H9 (cell line): Measurements from ENCODE around the gene ALCAM. TPM values are rescaled to one million over a fixed set of nuclear protein-coding genes. Genes with fewer than 3 reads are reported as not detected.

Source experiments
- DNase-seq: peaks from one replicate; pipeline ENCODE4 v3.0.0-alpha.2; 2017
- H2AFZ ChIP-seq: one replicate; pipeline ENCODE4 v1.6.1; 2013; ENCODE audit warnings: mild to moderate bottlenecking, low read length, control low read depth, moderate library complexity
- H2AK5ac ChIP-seq: 2 replicates; pipeline ENCODE4 v1.6.1; 2013; ENCODE audit warnings: low read length, control low read depth, mixed read lengths; ENCODE audit not compliant: insufficient read length
- H2BK120ac ChIP-seq: one replicate; pipeline ENCODE4 v1.6.1; 2013; ENCODE audit warnings: low read depth, mild to moderate bottlenecking, low read length, control low read depth, inconsistent platforms; ENCODE audit not compliant: poor library complexity, severe bottlenecking
- H2BK12ac ChIP-seq: 2 replicates; pipeline ENCODE4 v1.6.1; 2013; ENCODE audit warnings: low read length, control low read depth, mixed read lengths, low read depth; ENCODE audit not compliant: insufficient read length
- H2BK15ac ChIP-seq: 2 replicates; pipeline ENCODE4 v1.6.1; 2013; ENCODE audit warnings: low read depth, low read length, control low read depth
- H2BK20ac ChIP-seq: one replicate; pipeline ENCODE4 v1.6.1; 2013; ENCODE audit warnings: low read depth, mild to moderate bottlenecking, low read length, control low read depth, inconsistent platforms; ENCODE audit not compliant: poor library complexity, severe bottlenecking
- H2BK5ac ChIP-seq: 2 replicates; pipeline ENCODE4 v1.6.1; 2013; ENCODE audit warnings: low read length, control low read depth, mixed read lengths; ENCODE audit not compliant: insufficient read length
- H3K14ac ChIP-seq: 2 replicates; pipeline ENCODE4 v1.6.1; 2013; ENCODE audit warnings: low read length, control low read depth; ENCODE audit not compliant: insufficient read depth
- H3K18ac ChIP-seq: 2 replicates; pipeline ENCODE4 v1.6.1; 2013; ENCODE audit warnings: low read depth, mild to moderate bottlenecking, mixed read lengths, low read length, control low read depth; ENCODE audit not compliant: insufficient read length
- H3K23ac ChIP-seq: 2 replicates; pipeline ENCODE4 v1.6.1; 2013; ENCODE audit warnings: low read length, control low read depth, mixed read lengths, low read depth; ENCODE audit not compliant: insufficient read length
- H3K23me2 ChIP-seq: 2 replicates; pipeline ENCODE4 v1.6.1; 2013; ENCODE audit warnings: low read depth, mild to moderate bottlenecking, mixed read lengths, low read length, control low read depth; ENCODE audit not compliant: insufficient read length, poor library complexity, severe bottlenecking
- H3K27ac ChIP-seq: 2 replicates; pipeline ENCODE4 v1.5.1; 2013; ENCODE audit warnings: low read length, control low read depth, mixed read lengths, low read depth; ENCODE audit not compliant: insufficient read length
- H3K27me3 ChIP-seq: 2 replicates; pipeline ENCODE4 v1.6.1; 2013; ENCODE audit warnings: low read length, control low read depth, inconsistent platforms; ENCODE audit not compliant: insufficient read depth
- H3K4ac ChIP-seq: 2 replicates; pipeline ENCODE4 v1.6.1; 2013; ENCODE audit warnings: low read depth, mild to moderate bottlenecking, control low read depth, inconsistent platforms, low read length, moderate library complexity
- H3K4me1 ChIP-seq: 2 replicates; pipeline ENCODE4 v1.6.1; 2013; ENCODE audit warnings: low read length, control low read depth, inconsistent platforms; ENCODE audit not compliant: insufficient read depth
- H3K4me2 ChIP-seq: 2 replicates; pipeline ENCODE4 v1.6.1; 2013; ENCODE audit warnings: low read length, control low read depth, mixed read lengths; ENCODE audit not compliant: insufficient read length, insufficient read depth
- H3K56ac ChIP-seq: 2 replicates; pipeline ENCODE4 v1.6.1; 2013; ENCODE audit warnings: low read depth, mild to moderate bottlenecking, mixed read lengths, low read length, control low read depth; ENCODE audit not compliant: insufficient read length
- H3K79me1 ChIP-seq: 2 replicates; pipeline ENCODE4 v1.6.1; 2013; ENCODE audit warnings: low read depth, mild to moderate bottlenecking, moderate library complexity, low read length, control low read depth, inconsistent platforms; ENCODE audit not compliant: insufficient read depth, poor library complexity, severe bottlenecking
- H3K79me2 ChIP-seq: 2 replicates; pipeline ENCODE4 v1.6.1; 2013; ENCODE audit warnings: low read length, control low read depth, inconsistent platforms; ENCODE audit not compliant: insufficient read depth
- H3K9ac ChIP-seq: 2 replicates; pipeline ENCODE4 v1.6.1; 2013; ENCODE audit warnings: low read length, control low read depth, mixed read lengths; ENCODE audit not compliant: insufficient read length; ENCODE audit errors: extremely low read depth
- H3K9me3 ChIP-seq: one replicate; pipeline ENCODE4 v1.6.1; 2013; ENCODE audit warnings: low read depth, low read length, inconsistent platforms; ENCODE audit not compliant: control insufficient read depth
- H3T11ph ChIP-seq: one replicate; pipeline ENCODE4 v1.6.1; 2013; ENCODE audit warnings: mild to moderate bottlenecking, low read length, control low read depth, inconsistent platforms
- H4K20me1 ChIP-seq: one replicate; pipeline ENCODE4 v1.6.1; 2013; ENCODE audit not compliant: control insufficient read depth, insufficient read length, insufficient read depth
- H4K5ac ChIP-seq: 2 replicates; pipeline ENCODE4 v1.6.1; 2013; ENCODE audit warnings: low read depth, mild to moderate bottlenecking, mixed read lengths, low read length, control low read depth; ENCODE audit not compliant: insufficient read length
- H4K8ac ChIP-seq: replicated peaks from 2 replicates; pipeline ENCODE4 v1.6.1; 2013; ENCODE audit warnings: low read length, control low read depth, mixed read lengths, low read depth; ENCODE audit not compliant: insufficient read length
- H4K91ac ChIP-seq: 2 replicates; pipeline ENCODE4 v1.6.1; 2013; ENCODE audit warnings: low read depth, mild to moderate bottlenecking, moderate library complexity, mixed read lengths, low read length, control low read depth; ENCODE audit not compliant: insufficient read length
- H3K27ac Mint-ChIP-seq, 3 experiments: 2 replicates in 2 of 3; 3 replicates in 1 of 3; pipeline ENCODE4 v1.8.0; 2020 to 2021; ENCODE audit warnings: mixed read lengths in 3 of 3, mild to moderate bottlenecking in 1 of 3, moderate library complexity in 1 of 3
- H3K27me3 Mint-ChIP-seq: 2 replicates; pipeline ENCODE4 v1.8.0; 2021; ENCODE audit warnings: low read depth, mild to moderate bottlenecking, moderate library complexity, mixed read lengths
- H3K36me3 Mint-ChIP-seq, 3 experiments: 2 replicates in 2 of 3; 3 replicates in 1 of 3; pipeline ENCODE4 v1.8.0; 2020 to 2021; ENCODE audit warnings: low read depth in 3 of 3, mixed read lengths in 3 of 3; ENCODE audit not compliant: insufficient read depth in 1 of 3
- H3K4me1 Mint-ChIP-seq, 2 experiments: 2 replicates each; pipeline ENCODE4 v1.8.0; 2020; ENCODE audit warnings: mixed read lengths in 2 of 2
- H3K4me3 Mint-ChIP-seq, 2 experiments: 2 replicates in 1 of 2; 3 replicates in 1 of 2; pipeline ENCODE4 v1.8.0; 2020 to 2021; ENCODE audit warnings: mild to moderate bottlenecking in 2 of 2, mixed read lengths in 2 of 2, moderate library complexity in 1 of 2
- H3K9me3 Mint-ChIP-seq, 2 experiments: 2 replicates in 1 of 2; 3 replicates in 1 of 2; pipeline ENCODE4 v1.8.0; 2020; ENCODE audit warnings: mild to moderate bottlenecking in 2 of 2, mixed read lengths in 2 of 2, moderate library complexity in 1 of 2
- WGBS: extraction: QIAGEN DNeasy Blood & Tissue Kit; methylation state at CpG from one replicate; pipeline ENCODE4 v1.1.7; 2013; ENCODE audit warnings: missing lambda C conversion rate, low lambda C conversion rate, mixed read lengths; ENCODE audit not compliant: insufficient read length; ENCODE audit errors: extremely low coverage; 5-methylcytosine and 5-hydroxymethylcytosine counted together
- total RNA-seq: library from RNA; stranded (reverse); gene quantifications from 2 replicates; pipeline ENCODE4 v1.2.1, GENCODE V29; 2021
- TF ChIP-seq, protein P1 (sequence below): fragments of 200-600 bp; sonication (generic); conservative IDR thresholded peaks from 3 replicates; pipeline ENCODE4 v1.8.0; 2021; ENCODE audit warnings: antibody characterized with exemption, mild to moderate bottlenecking

ALCAM gene
- total RNA-seq, 1 experiment from 2014 or later, result 43.7 TPM

DNA sequence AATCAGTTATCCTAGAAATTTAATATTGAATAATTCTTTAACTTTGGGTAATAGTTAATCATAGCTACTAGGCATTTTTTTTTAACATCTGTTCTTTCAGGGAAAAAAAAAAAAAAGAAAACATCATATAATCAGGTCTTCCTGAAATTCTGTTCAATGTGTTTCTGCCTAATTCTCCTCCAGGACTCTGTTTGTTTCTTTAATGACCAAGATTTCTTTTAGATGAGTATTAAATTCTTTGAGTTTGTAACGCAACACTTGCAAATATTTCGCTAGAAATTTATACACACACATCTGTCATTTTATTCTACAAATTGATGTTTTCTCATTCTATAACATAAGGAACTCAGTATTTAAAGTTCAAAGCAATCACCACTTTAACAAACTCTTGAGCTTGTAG is 56.7 kb downstream of the ALCAM start:
- Histone ChIP-seq H2BK5ac (no peak overlapping the region), H3K14ac (no peak overlapping the region), H2AFZ (no peak overlapping the region), H3K9me3 (no peaks in the 10 kb centered on the region), H3K4me2 (no peak overlapping the region), H3K79me2 (no peaks in the 10 kb centered on the region), H2BK20ac (no peak overlapping the region), H3K4me1 (no peaks in the 10 kb centered on the region; the same call in 1 of the 2 replicates), H2AK5ac (no peak overlapping the region), H3K79me1 (no peaks in the 10 kb centered on the region), H3K23ac (no peak overlapping the region), H2BK120ac (no peak overlapping the region), H3K4ac (no peak overlapping the region), H4K91ac (no peak overlapping the region), H4K20me1 (no peaks in the 10 kb centered on the region), H3K56ac (no peak overlapping the region), H3K27me3 (no peaks in the 10 kb centered on the region), H3K23me2 (no peaks in the 10 kb centered on the region), H2BK12ac (no peak overlapping the region), H3K18ac (no peak overlapping the region), H3K9ac (no peak overlapping the region), H3K27ac (no peak overlapping the region), H4K8ac (no peak overlapping the region), H2BK15ac (no peak overlapping the region), H4K5ac (no peak overlapping the region), H3T11ph (no peak overlapping the region)
- no peak overlapping the region for H3K27ac Mint-ChIP-seq
- peaks cover 12 to 14% of the 10 kb centered on the region in 2 experiments for H3K4me1 Mint-ChIP-seq
- no peak for DNase-seq
- no CpG with 5 or more reads among the region's 2 CpGs for WGBS
- H3K9me3 Mint-ChIP-seq, result no peaks in the 10 kb centered on the region
- no peak overlapping the region for H3K4me3 Mint-ChIP-seq
- H3K36me3 Mint-ChIP-seq, result no peaks in the 10 kb centered on the region
- no peaks in the 10 kb centered on the region for H3K27me3 Mint-ChIP-seq
- TF ChIP-seq, protein P1, sequence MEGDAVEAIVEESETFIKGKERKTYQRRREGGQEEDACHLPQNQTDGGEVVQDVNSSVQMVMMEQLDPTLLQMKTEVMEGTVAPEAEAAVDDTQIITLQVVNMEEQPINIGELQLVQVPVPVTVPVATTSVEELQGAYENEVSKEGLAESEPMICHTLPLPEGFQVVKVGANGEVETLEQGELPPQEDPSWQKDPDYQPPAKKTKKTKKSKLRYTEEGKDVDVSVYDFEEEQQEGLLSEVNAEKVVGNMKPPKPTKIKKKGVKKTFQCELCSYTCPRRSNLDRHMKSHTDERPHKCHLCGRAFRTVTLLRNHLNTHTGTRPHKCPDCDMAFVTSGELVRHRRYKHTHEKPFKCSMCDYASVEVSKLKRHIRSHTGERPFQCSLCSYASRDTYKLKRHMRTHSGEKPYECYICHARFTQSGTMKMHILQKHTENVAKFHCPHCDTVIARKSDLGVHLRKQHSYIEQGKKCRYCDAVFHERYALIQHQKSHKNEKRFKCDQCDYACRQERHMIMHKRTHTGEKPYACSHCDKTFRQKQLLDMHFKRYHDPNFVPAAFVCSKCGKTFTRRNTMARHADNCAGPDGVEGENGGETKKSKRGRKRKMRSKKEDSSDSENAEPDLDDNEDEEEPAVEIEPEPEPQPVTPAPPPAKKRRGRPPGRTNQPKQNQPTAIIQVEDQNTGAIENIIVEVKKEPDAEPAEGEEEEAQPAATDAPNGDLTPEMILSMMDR, result no peak
